CD4-positive, alpha-beta T cell treated with Interleukin-15 for 4 hours (primary cell): ENCODE measurements around the gene CGB8.
"Not testable (repeated sequence)": the region's sequence is repeated elsewhere in the genome, so short reads cannot be mapped to it uniquely, and the experiment has no call there.

ENCODE experiments used
- DNase-seq: peaks from one replicate; pipeline ENCODE4 v3.0.0-alpha.2; 2020; ENCODE audit warnings: low spot score

Gene CGB8

GRCh38 chr19:49030323-49030722, 18.6 kb downstream of the CGB8 start:
- not testable (repeated sequence) for DNase-seq

GRCh38 chr19:49029749-49030148, 19.2 kb downstream of the CGB8 start:
- not testable (repeated sequence) for DNase-seq

DNA sequence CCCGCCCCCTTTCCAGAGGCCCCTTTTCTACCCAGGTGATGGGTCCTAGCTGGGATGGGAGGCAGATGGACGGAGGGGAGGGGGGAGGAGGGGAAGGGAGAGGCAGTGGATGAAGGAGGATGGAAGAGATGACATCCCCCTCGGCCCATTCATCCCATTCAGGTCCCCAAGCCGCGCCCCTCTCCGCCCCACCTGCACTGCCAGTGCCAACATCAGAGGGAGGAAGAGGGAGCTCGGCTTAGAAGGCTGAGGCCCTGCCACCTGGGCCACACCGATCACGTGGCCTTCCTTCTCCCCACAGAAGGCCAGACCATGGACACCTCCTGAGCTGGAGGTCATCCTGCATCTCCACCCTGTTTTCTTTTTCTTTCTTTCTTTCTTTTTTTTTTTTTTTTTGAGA, 20.2 kb downstream of the CGB8 start:
- DNase-seq = not testable (repeated sequence)

- DNase-seq = not testable (repeated sequence)
Measured at GRCh38 chr19:49025599-49025998, 23.3 kb downstream of the CGB8 start.

DNA sequence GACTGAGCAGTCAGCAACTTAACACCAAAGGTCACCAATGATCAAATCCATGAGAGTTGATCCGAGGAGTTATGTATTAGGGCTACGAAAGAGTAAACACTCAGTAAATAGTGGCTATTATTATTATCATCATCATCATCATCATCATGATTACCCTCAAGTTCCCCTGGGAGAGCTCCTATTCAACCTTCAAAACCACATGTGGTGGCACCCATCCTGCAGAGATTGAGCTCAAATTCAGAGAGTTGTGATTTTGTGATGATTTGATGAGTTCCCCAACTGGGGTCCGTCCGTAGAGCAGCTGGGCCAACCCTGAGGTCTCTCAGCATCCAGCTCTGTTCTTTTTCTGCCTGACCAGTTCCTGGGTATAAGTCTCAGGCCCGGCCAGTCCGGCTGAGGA, 23.8 kb downstream of the CGB8 start:
- not testable (repeated sequence) for DNase-seq

GRCh38 chr19:49024233-49024632, 24.7 kb downstream of the CGB8 start, which contains the start of gene CGB3:
Gene CGB3 (minus strand): TSS chr19:49024333. CDS start chr19:49023971, 362 bp downstream.
- not testable (repeated sequence) for DNase-seq

- DNase-seq = no peak
Measured at GRCh38 chr19:49022116-49022515, 26.8 kb downstream of the CGB8 start.

DNA sequence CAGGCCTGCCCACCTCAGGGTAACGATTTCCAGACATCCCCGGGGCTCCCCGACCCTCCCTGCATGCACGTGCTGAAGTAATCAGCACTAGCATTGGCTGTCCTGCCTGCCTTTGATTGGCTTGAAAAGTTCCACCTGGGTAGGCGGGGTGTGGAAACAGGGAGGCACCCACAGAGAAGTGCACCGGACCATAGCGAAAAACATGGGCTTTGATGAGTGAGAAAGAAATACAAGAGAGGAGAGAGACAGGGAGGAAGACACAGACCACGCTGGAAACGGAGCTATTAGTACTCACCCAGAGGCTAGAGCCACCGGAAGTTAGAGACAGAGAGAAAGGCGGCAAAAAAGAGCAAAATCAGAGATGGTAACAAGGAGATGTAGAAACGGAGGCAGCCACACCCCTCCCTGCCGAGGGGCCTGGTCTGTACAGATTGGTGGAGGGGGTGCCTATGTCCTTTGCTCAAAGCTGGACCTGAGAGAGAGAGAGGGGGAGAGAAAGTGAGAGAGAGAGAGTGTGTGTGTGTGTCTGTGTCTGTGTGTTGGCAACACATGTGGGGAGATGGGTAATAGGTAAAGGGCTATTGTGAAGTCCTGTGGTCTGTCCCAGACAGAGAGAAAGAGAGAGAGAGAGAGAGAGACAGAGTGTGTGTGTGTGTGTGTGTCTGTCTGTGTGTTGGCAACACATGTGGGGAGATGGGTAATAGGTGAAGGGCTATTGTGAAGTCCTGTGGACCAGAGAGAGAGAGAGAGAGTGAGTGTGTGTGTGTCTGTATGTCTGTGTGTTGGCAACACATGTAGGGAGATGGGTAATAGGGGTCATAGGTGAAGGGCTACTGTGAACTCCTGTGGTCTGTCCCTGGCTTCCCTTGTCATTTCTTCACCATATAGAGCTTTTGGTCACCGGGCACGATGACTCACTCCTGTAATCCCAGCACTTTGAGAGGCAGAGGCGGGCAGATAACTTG, 27.7 kb downstream of the CGB8 start:
- DNase-seq = no peak

- no peak for DNase-seq
Measured at GRCh38 chr19:49020342-49020741, 28.6 kb downstream of the CGB8 start.

DNA sequence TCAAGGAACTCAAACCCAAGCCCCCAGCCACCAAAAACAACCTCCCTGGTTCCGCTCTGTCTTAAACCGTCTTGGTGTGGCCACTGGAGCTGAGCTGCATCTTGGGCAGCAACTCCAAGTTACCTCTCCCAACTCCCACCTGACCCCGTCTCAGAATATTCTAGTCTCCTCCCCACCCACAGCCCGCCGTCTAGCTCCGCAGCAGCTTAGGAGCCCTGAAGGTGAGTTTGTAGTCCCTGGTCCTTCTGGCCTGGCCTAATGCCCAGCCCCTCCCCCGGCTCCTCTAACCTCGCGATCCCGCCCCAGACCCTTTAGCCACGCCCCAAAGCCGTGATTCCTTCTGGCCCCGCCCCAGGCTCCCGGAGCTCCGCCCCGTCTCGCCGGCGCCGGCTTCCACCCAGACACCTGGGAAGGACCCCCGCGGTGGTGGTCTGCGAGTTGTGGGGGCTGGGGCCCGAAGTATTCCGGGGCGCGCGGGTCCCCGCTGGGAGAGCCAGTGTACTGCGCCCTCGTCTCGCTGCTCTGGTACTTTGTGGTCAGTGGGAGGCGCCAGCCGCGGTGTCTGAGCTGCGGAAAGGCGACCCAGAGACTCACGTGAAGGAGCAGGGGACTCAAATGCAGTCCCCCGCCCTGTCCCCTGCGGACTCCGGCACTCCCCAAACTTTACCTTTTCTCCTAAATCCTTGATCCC, 29.5 kb downstream of the CGB8 start:
- DNase-seq = peak; percentile 57

DNA sequence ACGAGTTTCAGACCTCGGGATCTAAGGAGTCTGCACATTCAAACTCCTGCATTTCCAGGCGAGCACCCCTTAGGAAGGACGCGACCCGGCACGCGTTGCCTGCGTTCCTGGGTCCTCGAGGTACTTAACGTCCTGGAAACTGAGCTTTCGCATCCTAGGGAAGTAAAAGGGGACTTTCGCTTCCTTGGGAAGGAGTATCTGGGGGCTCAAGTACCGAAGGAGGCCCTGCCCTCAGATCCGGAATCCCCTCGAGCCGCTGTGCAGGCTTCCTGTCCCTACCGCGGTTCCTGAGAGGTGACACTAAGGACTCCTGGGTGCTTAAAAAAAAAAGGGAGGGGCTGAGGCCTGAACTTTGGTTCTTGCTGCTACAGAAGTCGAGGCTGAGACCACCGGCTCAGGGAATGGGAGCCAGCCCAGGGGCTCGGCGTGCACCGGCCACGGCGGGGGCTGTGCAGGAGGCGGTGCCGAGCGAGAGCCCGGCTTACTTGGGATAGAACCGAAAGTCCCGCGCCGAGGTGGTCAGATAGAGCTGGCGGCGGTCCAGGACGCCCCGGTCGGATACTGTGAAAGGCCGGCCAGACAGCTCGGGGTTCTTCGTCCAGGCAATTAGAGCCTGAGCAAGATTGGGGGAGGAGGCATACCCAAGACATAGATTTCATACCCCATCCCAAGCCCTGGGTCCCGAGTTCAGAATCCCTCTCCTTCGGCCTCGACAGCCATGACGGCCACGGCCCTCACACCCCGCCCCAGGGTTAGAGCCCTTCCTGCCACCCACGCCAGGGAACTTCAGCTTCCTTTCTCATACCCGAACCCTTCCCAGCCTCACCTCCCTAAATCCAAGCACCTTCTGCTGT, 30.3 kb downstream of the CGB8 start:
- peak; percentile 12 for DNase-seq

- DNase-seq = peak; percentile 65
Measured at GRCh38 chr19:49017666-49018351, 31.1 kb downstream of the CGB8 start.

GRCh38 chr19:49017041-49017665, 31.8 kb downstream of the CGB8 start, which contains the start of gene LHB:
Gene LHB (minus strand): TSS chr19:49017091. CDS start chr19:49017081, 10 bp downstream.
- DNase-seq = no peak

DNA sequence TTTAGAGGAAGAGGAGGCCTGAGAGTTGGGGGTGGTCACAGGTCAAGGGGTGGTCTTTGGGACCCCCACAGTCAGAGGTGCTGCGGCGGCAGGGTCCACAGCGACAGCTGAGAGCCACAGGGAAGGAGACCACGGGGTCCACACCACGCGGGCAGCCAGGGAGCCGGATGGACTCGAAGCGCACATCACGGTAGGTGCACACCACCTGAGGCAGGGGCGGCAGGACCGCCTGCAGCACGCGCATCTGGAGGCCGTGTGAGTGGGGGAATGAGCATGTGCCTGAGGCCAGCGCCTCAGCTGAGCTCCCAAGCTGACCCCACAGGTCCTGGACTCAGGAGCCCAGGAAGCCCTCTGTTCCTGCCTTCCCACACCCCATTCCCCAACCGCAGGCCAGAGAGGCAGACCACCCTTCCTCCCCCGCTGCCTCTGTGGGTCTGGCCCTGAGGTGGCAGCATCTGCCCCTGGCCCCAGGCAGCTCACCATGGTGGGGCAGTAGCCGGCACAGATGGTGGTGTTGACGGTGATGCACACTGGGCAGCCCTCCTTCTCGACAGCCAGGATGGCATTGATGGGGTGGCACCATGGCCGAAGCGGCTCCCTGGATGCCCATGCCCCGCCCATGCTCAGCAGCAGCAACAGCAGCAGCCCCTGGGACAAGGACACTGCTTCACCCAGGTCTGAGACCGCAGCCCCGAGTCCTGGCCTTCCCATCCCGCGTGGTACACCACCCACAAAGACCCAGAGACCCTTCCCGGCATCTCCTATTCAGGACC, 32.7 kb downstream of the CGB8 start:
- DNase-seq = no peak

DNA sequence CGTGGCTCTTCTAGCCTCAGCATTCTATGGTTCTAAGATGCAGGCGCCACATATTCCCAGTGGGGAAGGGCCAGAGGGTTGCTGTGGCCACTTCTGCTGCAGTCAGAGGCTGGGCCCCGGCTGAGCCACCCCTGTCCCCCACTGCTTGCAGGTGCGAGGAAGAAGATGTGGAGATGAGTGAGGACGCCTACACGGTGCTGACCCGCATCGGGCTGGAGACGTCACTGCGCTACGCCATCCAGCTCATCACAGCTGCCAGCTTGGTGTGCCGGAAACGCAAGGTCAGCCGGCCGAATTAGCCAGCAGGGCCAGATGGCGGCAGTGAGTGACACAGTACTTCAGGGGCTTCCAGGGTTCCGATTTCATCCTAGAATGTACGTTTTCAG, 34.0 kb downstream of the CGB8 start:
- no peak for DNase-seq

DNA sequence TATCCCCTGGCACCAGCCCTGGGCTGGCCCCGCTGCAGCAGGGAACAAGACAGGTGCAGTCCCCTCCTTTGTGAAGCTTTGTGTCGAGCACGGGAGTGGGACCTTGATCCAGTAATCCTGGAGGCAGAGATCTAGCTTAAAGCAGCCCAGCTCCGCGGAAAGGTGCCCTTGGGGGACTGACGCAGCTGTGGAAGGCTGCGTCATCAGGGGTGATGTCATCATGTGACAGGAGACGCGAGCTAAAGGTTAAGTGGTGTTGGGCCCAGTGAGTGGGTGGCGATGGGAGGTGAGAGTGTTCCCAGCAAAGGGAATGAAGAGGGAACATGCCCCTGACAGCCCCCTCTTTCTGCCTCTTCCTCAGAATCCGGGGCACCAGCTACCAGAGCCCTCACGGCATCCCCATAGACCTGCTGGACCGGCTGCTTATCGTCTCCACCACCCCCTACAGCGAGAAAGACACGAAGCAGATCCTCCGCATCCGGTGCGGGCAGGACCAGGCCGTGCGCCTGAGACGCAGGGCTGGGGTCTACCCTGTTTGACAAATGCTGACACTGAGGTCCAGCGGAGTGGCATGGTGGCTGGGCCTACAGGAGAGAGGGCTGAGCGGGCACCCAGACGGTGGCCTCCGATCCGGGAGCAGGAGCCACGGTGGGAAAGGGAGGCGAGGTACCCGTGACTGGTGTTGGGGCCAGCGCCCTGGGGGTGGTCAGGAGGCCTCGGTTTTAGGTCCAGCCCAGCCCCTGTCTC, 34.6 kb downstream of the CGB8 start:
- DNase-seq = no peak

GRCh38 chr19:49011194-49011593, 37.7 kb downstream of the CGB8 start:
- no peak for DNase-seq

DNA sequence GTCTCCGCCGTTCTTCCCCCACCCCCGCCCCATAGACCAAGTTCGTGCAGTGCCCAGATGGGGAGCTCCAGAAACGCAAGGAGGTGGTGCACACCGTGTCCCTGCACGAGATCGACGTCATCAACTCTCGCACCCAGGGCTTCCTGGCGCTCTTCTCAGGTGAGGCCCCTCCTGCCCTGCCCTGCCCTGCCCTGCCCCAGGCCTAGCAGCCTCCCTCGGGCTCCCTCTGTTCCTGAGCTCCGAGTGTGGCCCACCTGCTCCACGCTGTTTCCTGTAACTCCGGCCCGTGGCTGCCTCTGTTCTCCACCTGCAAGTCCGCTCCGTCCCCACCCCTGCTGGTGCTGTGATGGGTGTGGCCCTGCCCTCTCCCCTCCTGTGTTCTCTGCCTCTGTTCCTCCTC, 38.5 kb downstream of the CGB8 start:
- no peak for DNase-seq

GRCh38 chr19:49009828-49010227, 39.1 kb downstream of the CGB8 start:
- DNase-seq = no peak
